Breast epithelium (tissue), 3 donors: ENCODE data around the gene ACVR1B.

Experiments used
- POLR2A ChIP-seq: fragments of 450-650 bp; IDR thresholded peaks from one replicate; pipeline ENCODE4 v1.6.1; 2016; ENCODE audit warnings: antibody characterized with exemption, mild to moderate bottlenecking, moderate library complexity
- TF ChIP-seq, protein P1 (sequence below), 3 donors: fragments of 450-650 bp; IDR thresholded peaks; one replicate each; pipeline ENCODE4 v1.5.1; 2016 to 2017; ENCODE audit warnings: antibody characterized with exemption in 3 of 3, mild to moderate bottlenecking in 3 of 3, moderate library complexity in 3 of 3

DNA sequence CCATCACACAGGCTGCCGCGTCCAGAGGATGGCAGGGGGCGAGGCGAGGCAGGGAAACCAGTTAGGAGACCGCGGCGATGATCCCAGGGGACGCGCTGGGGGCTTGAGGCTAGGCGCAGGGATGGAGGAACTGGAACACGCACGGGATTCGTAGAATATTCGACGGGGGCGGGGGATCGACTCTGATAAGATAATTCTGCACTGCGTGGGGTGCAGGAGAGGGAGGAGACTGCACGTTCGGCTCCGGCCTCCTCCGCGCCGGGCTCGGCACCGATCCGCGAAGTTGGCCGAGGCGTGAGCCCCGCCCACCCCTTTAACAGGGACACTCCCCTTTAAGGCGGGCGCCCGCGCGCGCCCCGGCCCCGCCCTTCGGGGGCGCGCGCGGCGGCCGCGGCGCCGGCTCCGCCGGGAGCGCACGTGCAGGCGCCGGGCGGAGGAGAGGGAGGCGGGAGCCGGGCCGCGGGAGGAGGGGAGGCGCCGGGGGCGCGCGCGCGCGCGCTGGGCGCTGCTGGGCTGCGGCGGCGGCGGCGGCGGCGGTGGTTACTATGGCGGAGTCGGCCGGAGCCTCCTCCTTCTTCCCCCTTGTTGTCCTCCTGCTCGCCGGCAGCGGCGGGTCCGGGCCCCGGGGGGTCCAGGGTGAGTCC lies at the start of gene ACVR1B:
- TF ChIP-seq, protein P1, sequence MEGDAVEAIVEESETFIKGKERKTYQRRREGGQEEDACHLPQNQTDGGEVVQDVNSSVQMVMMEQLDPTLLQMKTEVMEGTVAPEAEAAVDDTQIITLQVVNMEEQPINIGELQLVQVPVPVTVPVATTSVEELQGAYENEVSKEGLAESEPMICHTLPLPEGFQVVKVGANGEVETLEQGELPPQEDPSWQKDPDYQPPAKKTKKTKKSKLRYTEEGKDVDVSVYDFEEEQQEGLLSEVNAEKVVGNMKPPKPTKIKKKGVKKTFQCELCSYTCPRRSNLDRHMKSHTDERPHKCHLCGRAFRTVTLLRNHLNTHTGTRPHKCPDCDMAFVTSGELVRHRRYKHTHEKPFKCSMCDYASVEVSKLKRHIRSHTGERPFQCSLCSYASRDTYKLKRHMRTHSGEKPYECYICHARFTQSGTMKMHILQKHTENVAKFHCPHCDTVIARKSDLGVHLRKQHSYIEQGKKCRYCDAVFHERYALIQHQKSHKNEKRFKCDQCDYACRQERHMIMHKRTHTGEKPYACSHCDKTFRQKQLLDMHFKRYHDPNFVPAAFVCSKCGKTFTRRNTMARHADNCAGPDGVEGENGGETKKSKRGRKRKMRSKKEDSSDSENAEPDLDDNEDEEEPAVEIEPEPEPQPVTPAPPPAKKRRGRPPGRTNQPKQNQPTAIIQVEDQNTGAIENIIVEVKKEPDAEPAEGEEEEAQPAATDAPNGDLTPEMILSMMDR (IDR thresholded peaks at IDR 0.05): peak in 1 of 3 donors; percentile 19
- no peak for TF ChIP-seq POLR2A
